Heart left ventricle (tissue), 13 donors: Measurements from ENCODE around the gene BCL2L1.

ENCODE experiments used
- POLR2A ChIP-seq, 2 donors: fragments of 450-650 bp; IDR thresholded peaks; one replicate each; pipeline ENCODE4 v1.6.1; 2017; ENCODE audit warnings: antibody characterized with exemption in 2 of 2, mild to moderate bottlenecking in 2 of 2, moderate library complexity in 2 of 2
- TF ChIP-seq, protein P1 (sequence below), 12 donors: fragments of 200-600 bp; sonication (generic) in 4 of 12; IDR thresholded peaks; one replicate each; pipeline versions ENCODE4 v1.5.0 to v1.8.0; 2018 to 2022; ENCODE audit warnings: antibody characterized with exemption in 12 of 12, mild to moderate bottlenecking in 5 of 12
- donor health status: ischemic (EF 13 %, LVEDD 7.1; RV severe dilation, severe dysfunction).
- donor health status: DM: no; HTN: yes; CAD: no.
- donor health status: DM: no; HTN: no; CAD: no.
- donor health status: ischemic (EF 25% LVEDD 6.9; RV normal size, moderate dysfunction).
- donor health status: ischemic (EF 25% LVEDD 5.7; RV mildly dilated, moderate dysfunction).
- donor health status: ischemic (EF 35%, LVEDD 5.7; RV mildly dilated, moderate dysfunction).
- donor health status: nonischemic (EF 11% LVEDD 7.7; RV severe dilation, severe dysfunction).
- donor health status: DM: yes; HTN: yes; CAD: no.
- donor health status: PGD.
- donor health status: ischemic (EF 29% LVEDD 5.4; RV normal size, mild dysfunction).
- donor health status: nonischemic (EF 23%, LVEDD 6.1; RV moderate dilation, normal function).

DNA sequence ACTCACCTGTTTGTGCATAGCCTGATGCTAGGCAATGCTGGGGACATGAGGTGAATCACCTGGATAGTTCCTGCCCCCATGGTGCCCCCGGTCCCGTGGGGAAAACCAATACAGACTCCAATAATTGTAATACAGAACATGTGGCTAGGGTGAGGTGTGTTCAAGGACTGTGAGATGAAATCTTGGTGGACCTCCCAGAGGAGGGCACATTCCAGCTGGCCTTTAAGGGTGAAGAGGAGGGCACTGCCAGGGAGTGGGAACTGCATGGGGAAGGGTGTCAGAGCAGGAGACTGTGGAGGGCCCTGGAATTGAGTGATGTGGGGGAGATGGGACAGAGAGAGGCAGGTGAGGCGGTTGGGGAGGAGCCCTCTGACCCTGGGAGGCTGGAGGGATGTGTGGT, 82.4 kb downstream of the BCL2L1 start:
- TF ChIP-seq, protein P1, sequence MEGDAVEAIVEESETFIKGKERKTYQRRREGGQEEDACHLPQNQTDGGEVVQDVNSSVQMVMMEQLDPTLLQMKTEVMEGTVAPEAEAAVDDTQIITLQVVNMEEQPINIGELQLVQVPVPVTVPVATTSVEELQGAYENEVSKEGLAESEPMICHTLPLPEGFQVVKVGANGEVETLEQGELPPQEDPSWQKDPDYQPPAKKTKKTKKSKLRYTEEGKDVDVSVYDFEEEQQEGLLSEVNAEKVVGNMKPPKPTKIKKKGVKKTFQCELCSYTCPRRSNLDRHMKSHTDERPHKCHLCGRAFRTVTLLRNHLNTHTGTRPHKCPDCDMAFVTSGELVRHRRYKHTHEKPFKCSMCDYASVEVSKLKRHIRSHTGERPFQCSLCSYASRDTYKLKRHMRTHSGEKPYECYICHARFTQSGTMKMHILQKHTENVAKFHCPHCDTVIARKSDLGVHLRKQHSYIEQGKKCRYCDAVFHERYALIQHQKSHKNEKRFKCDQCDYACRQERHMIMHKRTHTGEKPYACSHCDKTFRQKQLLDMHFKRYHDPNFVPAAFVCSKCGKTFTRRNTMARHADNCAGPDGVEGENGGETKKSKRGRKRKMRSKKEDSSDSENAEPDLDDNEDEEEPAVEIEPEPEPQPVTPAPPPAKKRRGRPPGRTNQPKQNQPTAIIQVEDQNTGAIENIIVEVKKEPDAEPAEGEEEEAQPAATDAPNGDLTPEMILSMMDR (IDR thresholded peaks at IDR 0.05): no peak
- TF ChIP-seq POLR2A (IDR thresholded peaks at IDR 0.05): no peak
